Measurements from ENCODE around the gene P2RY8.
"Not testable (repeated sequence)": the region's sequence is repeated elsewhere in the genome, so short reads cannot be mapped to it uniquely, and the experiment has no call there.

P2RY8 gene

DNA sequence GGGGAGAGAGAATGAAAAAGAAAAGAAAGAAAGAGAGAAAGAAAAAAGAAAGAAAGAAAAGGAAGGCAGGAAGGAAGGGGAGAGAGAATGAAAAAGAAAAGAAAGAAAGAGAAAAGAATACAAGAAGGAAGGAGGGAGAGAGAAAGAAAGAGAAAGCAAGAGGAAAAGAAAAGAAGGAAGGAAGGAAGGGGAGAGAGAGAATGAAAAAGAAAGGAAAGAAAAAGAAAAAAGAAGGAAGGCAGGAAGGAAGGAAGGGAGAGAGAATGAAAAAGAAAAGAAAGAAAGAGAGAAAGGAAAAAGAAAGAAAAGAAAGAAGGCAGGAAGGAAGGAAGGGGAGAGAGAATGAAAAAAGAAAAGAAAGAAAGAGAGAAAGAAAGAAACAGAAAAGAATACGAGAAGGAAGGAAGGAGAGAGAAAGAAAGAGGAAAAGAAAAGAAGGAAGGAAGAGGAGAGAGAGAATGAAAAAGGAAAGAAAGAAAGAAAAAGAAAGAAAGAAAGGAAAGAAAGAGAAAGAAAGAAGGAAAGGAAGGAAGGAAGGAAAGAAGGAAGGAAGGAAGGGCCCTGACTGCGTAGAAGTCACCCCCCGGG lies 15.1 kb upstream of the P2RY8 start:
- Histone ChIP-seq H3K27ac (no peak overlapping the region), H3K79me2 (no peaks in the 10 kb centered on the region), H2AFZ (no peak overlapping the region), H3K4me2 (ENCODE audit: low read length) (no peak overlapping the region), H3K9me3 (ENCODE audit: control insufficient read depth, low read length) (no peaks in the 10 kb centered on the region), H3K4me3 (ENCODE audit: low read depth, low read length) (no peak overlapping the region), H3K4me1 (no peaks in the 10 kb centered on the region), H3K27me3 (ENCODE audit: control insufficient read depth, insufficient read depth, low read length) (no peaks in the 10 kb centered on the region), H3K36me3 (ENCODE audit: control insufficient read depth, insufficient read depth, low read length) (no peaks in the 10 kb centered on the region), H3K9ac (no peak overlapping the region)
- TF ChIP-seq, protein P1, sequence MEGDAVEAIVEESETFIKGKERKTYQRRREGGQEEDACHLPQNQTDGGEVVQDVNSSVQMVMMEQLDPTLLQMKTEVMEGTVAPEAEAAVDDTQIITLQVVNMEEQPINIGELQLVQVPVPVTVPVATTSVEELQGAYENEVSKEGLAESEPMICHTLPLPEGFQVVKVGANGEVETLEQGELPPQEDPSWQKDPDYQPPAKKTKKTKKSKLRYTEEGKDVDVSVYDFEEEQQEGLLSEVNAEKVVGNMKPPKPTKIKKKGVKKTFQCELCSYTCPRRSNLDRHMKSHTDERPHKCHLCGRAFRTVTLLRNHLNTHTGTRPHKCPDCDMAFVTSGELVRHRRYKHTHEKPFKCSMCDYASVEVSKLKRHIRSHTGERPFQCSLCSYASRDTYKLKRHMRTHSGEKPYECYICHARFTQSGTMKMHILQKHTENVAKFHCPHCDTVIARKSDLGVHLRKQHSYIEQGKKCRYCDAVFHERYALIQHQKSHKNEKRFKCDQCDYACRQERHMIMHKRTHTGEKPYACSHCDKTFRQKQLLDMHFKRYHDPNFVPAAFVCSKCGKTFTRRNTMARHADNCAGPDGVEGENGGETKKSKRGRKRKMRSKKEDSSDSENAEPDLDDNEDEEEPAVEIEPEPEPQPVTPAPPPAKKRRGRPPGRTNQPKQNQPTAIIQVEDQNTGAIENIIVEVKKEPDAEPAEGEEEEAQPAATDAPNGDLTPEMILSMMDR (IDR thresholded peaks at IDR 0.05): no peak

- Histone ChIP-seq H2AFZ (no peak overlapping the region), H3K27ac (peak overlapping the region; percentile 72), H3K4me1 (no peaks in the 10 kb centered on the region), H3K4me3 (ENCODE audit: low read depth, low read length) (no peak overlapping the region), H3K9ac (no peak overlapping the region), H3K36me3 (ENCODE audit: control insufficient read depth, insufficient read depth, low read length) (no peaks in the 10 kb centered on the region), H3K79me2 (no peaks in the 10 kb centered on the region), H3K4me2 (ENCODE audit: low read length) (no peak overlapping the region), H3K27me3 (ENCODE audit: control insufficient read depth, insufficient read depth, low read length) (no peaks in the 10 kb centered on the region), H3K9me3 (ENCODE audit: control insufficient read depth, low read length) (no peaks in the 10 kb centered on the region)
- TF ChIP-seq, protein P1 (IDR thresholded peaks at IDR 0.05): no peak
These were observed 9.8 kb upstream of the P2RY8 start for GRCh38 chrX:1546691-1547251.

DNA sequence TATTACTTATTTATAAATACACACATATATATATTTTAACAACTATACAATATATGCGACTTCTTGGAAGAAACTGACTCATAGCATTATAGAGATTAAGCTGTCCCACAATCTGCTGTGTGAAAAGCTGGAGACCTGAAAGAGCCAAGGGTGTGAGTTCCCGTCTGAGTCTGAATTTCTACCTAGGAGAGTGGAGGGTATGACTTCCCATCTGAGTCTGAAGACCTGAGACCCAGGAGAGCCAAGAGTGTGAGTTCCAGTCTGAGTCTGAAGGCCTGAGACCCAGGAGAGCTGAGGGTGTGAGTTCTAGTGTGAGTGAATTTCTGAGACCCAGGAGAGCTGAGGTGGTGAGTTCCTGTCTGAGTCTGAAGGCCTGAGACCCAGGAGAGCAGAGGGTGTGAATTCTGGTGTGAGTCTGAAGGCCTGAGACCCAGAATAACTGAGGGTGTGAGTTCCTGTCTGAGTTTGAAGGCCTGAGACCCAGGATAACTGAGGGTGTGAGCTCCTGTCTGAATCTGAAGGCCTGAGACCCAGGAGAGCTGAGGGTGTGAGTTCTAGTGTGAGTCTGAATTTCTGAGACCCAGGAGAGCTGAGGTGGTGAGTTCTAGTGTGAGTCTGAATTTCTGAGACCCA lies 8.9 kb upstream of the P2RY8 start:
- Histone ChIP-seq H3K9ac (no peak overlapping the region), H3K9me3 (ENCODE audit: control insufficient read depth, low read length) (no peaks in the 10 kb centered on the region), H3K4me3 (ENCODE audit: low read depth, low read length) (no peak overlapping the region), H3K27ac (peak overlapping the region; percentile 72), H2AFZ (no peak overlapping the region), H3K27me3 (ENCODE audit: control insufficient read depth, insufficient read depth, low read length) (no peaks in the 10 kb centered on the region), H3K4me1 (no peaks in the 10 kb centered on the region), H3K79me2 (no peaks in the 10 kb centered on the region), H3K36me3 (ENCODE audit: control insufficient read depth, insufficient read depth, low read length) (no peaks in the 10 kb centered on the region), H3K4me2 (ENCODE audit: low read length) (no peak overlapping the region)
- TF ChIP-seq, protein P1 (IDR thresholded peaks at IDR 0.05): no peak

DNA sequence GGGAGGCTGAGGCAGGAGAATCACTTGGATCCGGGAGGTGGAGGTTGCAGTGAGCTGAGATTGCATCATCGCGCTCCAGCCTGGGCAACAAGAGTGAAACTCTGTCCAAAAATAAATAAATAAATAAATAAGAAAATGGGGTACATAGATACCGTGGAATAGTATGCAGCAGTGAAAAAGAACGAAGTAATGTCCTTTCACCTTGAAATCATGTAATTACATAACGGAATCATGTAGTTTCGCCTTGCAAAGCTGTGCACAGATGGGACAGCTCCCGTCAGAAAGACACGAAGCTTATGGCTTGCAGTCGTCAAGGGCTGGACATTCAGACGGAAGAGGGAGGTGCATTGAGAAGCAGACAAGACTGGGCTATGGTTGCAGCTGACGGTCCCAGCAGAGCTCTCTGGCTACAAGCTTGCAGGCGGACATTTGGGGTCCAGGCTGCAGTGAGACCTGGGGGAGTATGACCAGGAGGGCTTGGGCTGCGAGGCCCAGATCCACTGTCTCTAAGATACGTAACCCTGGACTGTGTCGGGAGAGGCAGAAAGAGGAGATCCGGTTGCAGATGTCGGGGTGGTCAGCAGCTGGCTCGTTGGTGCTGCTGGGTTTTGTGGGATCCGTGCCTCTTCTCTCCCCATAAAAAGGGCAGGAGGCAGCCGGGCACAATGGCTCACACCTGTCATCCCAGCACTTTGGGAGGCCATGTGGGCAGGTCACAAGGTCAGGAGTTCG lies 6.2 kb upstream of the P2RY8 start:
- H3K9me3 ChIP-seq (ENCODE audit: control insufficient read depth, low read length): no peaks in the 10 kb centered on the region
- H3K9ac ChIP-seq: no peak overlapping the region
- H3K79me2 ChIP-seq: no peaks in the 10 kb centered on the region
- TF ChIP-seq, protein P1 (IDR thresholded peaks at IDR 0.05): no peak
- no peaks in the 10 kb centered on the region for H3K27me3 ChIP-seq (ENCODE audit: control insufficient read depth, insufficient read depth, low read length)
- H3K27ac ChIP-seq: no peak overlapping the region
- no peaks in the 10 kb centered on the region for H3K4me1 ChIP-seq
- no peak overlapping the region for H3K4me2 ChIP-seq (ENCODE audit: low read length)
- no peaks in the 10 kb centered on the region for H3K36me3 ChIP-seq (ENCODE audit: control insufficient read depth, insufficient read depth, low read length)
- H2AFZ ChIP-seq: no peak overlapping the region
- no peak overlapping the region for H3K4me3 ChIP-seq (ENCODE audit: low read depth, low read length)

- H3K27me3 ChIP-seq (ENCODE audit: control insufficient read depth, insufficient read depth, low read length); H3K4me1 ChIP-seq; H3K4me2 ChIP-seq (ENCODE audit: low read length); H3K9me3 ChIP-seq (ENCODE audit: control insufficient read depth, low read length); H3K27ac ChIP-seq; H3K79me2 ChIP-seq; H3K4me3 ChIP-seq (ENCODE audit: low read depth, low read length); H3K9ac ChIP-seq; H2AFZ ChIP-seq; H3K36me3 ChIP-seq (ENCODE audit: control insufficient read depth, insufficient read depth, low read length): not testable (repeated sequence)
These were observed 2.2 kb upstream of the P2RY8 start for GRCh38 chrX:1539146-1539545.

DNA sequence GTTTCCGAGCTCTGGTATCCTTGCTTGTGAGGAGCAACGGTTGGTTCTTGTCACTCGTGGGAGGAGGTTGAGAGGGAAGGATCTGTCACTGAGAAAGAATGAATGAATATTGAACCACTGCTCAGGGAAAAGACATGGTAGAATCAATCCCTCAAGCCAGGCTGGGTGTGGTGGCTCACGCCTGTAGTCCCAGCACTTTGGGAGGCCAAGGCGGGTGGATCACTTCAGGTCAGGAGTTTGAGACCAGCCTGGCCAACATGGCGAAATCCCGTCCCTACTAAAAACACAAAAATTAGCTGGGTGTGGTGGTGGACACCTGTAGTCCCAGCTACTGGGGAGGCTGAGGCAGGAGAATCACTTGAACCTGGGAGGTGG lies 718 bp upstream of the P2RY8 start:
- H3K9me3 ChIP-seq (ENCODE audit: control insufficient read depth, low read length); H3K36me3 ChIP-seq (ENCODE audit: control insufficient read depth, insufficient read depth, low read length); H3K27me3 ChIP-seq (ENCODE audit: control insufficient read depth, insufficient read depth, low read length); H3K4me1 ChIP-seq; H2AFZ ChIP-seq; H3K9ac ChIP-seq; H3K79me2 ChIP-seq: not testable (repeated sequence)
- peak overlapping the region; percentile 5 for H3K4me3 ChIP-seq (ENCODE audit: low read depth, low read length)
- H3K27ac ChIP-seq: peak overlapping the region; percentile 65
- H3K4me2 ChIP-seq (ENCODE audit: low read length): peak overlapping the region; percentile 17

Data from parathyroid adenoma (tissue), 2 donors.